IPS-18a (cell line): Measurements from ENCODE around the gene HAVCR2.

ENCODE experiments used
- H3K27ac ChIP-seq: one replicate; pipeline ENCODE4 v1.5.1; 2013; ENCODE audit warnings: low read length
- H3K27me3 ChIP-seq: one replicate; pipeline ENCODE4 v1.6.1; 2013; ENCODE audit warnings: mild to moderate bottlenecking, low read length; ENCODE audit not compliant: control insufficient read depth, insufficient read depth
- H3K36me3 ChIP-seq: one replicate; pipeline ENCODE4 v1.6.1; 2013; ENCODE audit warnings: low read depth, low read length; ENCODE audit not compliant: control insufficient read depth
- H3K4me1 ChIP-seq: one replicate; pipeline ENCODE4 v1.6.1; 2013; ENCODE audit warnings: low read depth, low read length; ENCODE audit not compliant: control insufficient read depth
- H3K4me3 ChIP-seq: one replicate; pipeline ENCODE4 v1.5.1; 2013; ENCODE audit warnings: low read length
- H3K9ac ChIP-seq: one replicate; pipeline ENCODE4 v1.6.1; 2013; ENCODE audit warnings: mild to moderate bottlenecking, low read length, moderate library complexity
- H3K9me3 ChIP-seq: one replicate; pipeline ENCODE4 v1.6.1; 2013; ENCODE audit warnings: low read depth, low read length; ENCODE audit not compliant: control insufficient read depth

Gene HAVCR2

DNA sequence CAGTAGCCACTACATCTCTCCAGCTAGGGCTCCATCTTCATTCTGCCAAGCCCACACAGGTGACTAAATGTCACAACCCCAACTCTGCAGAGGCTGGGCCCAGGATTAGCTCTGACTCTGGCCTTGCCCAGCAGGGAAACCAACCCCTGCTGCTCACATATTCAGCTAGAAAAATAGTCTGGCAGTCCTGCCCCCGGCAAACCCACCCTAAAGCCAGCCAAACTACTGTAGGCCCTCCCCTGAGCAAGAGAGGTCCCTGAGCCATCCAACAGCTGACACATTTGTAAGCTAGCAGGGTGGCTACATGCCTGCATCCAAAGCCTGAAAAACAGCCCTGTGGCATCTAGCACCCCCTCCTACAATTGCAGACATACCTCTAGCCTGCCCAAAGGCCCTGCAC is 11.3 kb upstream of the HAVCR2 start:
- no peaks in the 10 kb centered on the region for H3K4me1 ChIP-seq
- H3K36me3 ChIP-seq, result no peaks in the 10 kb centered on the region
- H3K9me3 ChIP-seq, result no peaks in the 10 kb centered on the region
- no peak overlapping the region for H3K27ac ChIP-seq
- no peaks in the 10 kb centered on the region for H3K27me3 ChIP-seq
- no peak overlapping the region for H3K9ac ChIP-seq
- no peak overlapping the region for H3K4me3 ChIP-seq

- Histone ChIP-seq H3K36me3 (no peaks in the 10 kb centered on the region), H3K27me3 (no peaks in the 10 kb centered on the region), H3K27ac (no peak overlapping the region), H3K9ac (no peak overlapping the region), H3K4me1 (no peaks in the 10 kb centered on the region), H3K9me3 (no peaks in the 10 kb centered on the region), H3K4me3 (no peak overlapping the region)
These were observed 7.7 kb upstream of the HAVCR2 start for GRCh38 chr5:157116483-157116954.

GRCh38 chr5:157115502-157115901 is 6.7 kb upstream of the HAVCR2 start:
- no peaks in the 10 kb centered on the region for H3K36me3 ChIP-seq
- H3K27ac ChIP-seq, result no peak overlapping the region
- H3K9ac ChIP-seq, result no peak overlapping the region
- no peaks in the 10 kb centered on the region for H3K9me3 ChIP-seq
- H3K4me1 ChIP-seq, result no peaks in the 10 kb centered on the region
- no peak overlapping the region for H3K4me3 ChIP-seq
- no peaks in the 10 kb centered on the region for H3K27me3 ChIP-seq

DNA sequence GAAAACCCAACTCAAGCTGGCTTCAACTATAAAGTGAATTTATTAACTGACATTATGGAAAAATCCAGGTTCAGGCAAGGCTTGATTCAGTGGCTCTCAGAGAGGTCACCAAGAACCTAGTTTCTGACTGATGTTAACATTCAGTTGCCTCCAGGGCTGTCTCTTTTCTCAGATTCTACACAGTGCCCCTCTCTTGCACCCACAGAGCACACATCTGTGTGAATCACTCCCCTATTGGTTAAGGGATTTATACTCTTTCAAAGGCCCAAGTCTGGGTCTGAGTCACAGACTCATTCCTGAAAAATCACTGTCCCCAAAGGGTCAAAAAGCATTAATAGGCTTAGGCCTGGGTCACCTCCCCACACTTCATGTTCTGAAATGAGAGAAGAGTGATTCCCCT is 6.2 kb upstream of the HAVCR2 start:
- H3K27ac ChIP-seq, result no peak overlapping the region

DNA sequence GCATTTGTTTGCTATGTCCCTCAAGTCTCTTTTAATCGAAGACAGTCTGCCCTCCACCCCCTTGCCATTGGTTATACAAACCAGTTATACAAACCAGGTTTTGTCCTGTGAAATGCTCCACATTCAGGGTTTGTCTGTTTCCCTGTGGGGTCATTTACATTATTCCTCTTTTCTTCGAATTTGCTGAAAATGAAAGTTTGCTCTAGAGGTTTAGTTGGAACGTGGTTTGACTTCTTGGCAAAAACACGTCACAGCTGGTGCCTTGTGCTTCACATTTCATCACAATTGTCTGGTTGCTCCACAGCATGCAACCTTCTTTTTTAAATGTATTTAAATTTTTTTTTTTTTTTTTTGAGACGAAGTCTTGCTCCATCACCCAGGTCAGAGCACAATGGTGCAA is 4.2 kb upstream of the HAVCR2 start:
- Histone ChIP-seq H3K9ac (no peak overlapping the region), H3K27ac (no peak overlapping the region), H3K9me3 (no peaks in the 10 kb centered on the region), H3K4me3 (no peak overlapping the region), H3K4me1 (no peaks in the 10 kb centered on the region), H3K27me3 (no peaks in the 10 kb centered on the region), H3K36me3 (no peaks in the 10 kb centered on the region)

More for the DNA sequence above, 6.2 kb upstream of the HAVCR2 start:
- no peaks in the 10 kb centered on the region for H3K27me3 ChIP-seq
- H3K4me1 ChIP-seq, result no peaks in the 10 kb centered on the region
- H3K9ac ChIP-seq, result no peak overlapping the region
- no peaks in the 10 kb centered on the region for H3K36me3 ChIP-seq
- H3K4me3 ChIP-seq, result no peak overlapping the region
- H3K9me3 ChIP-seq, result no peaks in the 10 kb centered on the region

DNA sequence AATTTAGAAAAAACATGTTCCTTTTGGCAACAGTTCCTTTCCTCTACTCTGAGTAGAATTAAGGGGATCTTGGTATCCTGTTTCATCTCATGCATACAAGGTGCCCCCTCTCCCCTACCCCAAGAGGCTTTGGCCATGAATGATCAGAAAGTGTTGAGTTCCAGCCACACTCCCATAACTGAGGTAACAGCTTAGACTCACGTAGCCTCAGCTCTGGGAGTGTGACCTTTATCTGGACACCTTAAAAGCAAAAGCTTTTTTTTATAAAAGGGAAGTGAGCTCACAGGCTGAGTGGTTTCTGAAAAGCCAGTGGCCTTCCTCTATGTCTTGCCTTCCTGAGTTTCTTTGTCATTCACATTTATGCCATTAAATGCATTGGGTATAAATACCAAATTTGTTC is 900 bp upstream of the HAVCR2 start:
- no peaks in the 10 kb centered on the region for H3K36me3 ChIP-seq
- no peak overlapping the region for H3K27ac ChIP-seq
- no peaks in the 10 kb centered on the region for H3K9me3 ChIP-seq
- no peaks in the 10 kb centered on the region for H3K4me1 ChIP-seq
- H3K4me3 ChIP-seq, result no peak overlapping the region
- no peaks in the 10 kb centered on the region for H3K27me3 ChIP-seq
- no peak overlapping the region for H3K9ac ChIP-seq

DNA sequence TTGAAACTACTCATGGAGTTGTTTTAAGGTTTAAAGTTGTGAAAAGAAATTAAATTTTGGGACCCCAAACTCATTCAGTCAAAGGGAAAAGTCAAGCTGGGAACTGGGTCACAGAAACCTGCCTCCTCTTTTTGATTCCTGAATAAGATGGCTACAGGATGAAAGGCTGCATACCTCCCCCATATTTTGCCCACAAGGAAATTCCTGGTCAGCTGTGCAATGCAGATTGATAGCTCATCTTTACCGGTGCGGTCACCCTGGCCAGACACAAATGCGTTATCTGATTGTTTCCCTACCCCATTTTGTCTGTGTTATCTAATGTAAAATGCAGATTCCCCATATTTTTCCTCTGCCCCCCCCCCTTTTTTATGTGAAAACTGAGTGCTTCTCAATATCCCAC is 1.3 kb downstream of the HAVCR2 start:
- H3K4me1 ChIP-seq, result no peaks in the 10 kb centered on the region
- no peaks in the 10 kb centered on the region for H3K27me3 ChIP-seq
- no peaks in the 10 kb centered on the region for H3K9me3 ChIP-seq
- no peak overlapping the region for H3K27ac ChIP-seq
- no peak overlapping the region for H3K9ac ChIP-seq
- H3K4me3 ChIP-seq, result no peak overlapping the region
- H3K36me3 ChIP-seq, result no peaks in the 10 kb centered on the region

- H3K27me3 ChIP-seq, result no peaks in the 10 kb centered on the region
- no peak overlapping the region for H3K9ac ChIP-seq
- no peaks in the 10 kb centered on the region for H3K4me1 ChIP-seq
- no peaks in the 10 kb centered on the region for H3K36me3 ChIP-seq
- no peak overlapping the region for H3K27ac ChIP-seq
- H3K9me3 ChIP-seq, result no peaks in the 10 kb centered on the region
- H3K4me3 ChIP-seq, result no peak overlapping the region
These were observed 2.0 kb downstream of the HAVCR2 start for GRCh38 chr5:157106630-157107461.

- Histone ChIP-seq H3K9me3 (no peaks in the 10 kb centered on the region), H3K36me3 (no peaks in the 10 kb centered on the region), H3K4me1 (no peaks in the 10 kb centered on the region), H3K27ac (no peak overlapping the region), H3K27me3 (no peaks in the 10 kb centered on the region), H3K4me3 (no peak overlapping the region), H3K9ac (no peak overlapping the region)
These were observed 8.6 kb downstream of the HAVCR2 start for GRCh38 chr5:157100140-157100679.

- Histone ChIP-seq H3K4me1 (no peaks in the 10 kb centered on the region), H3K9ac (no peak overlapping the region), H3K27ac (no peak overlapping the region), H3K36me3 (no peaks in the 10 kb centered on the region), H3K27me3 (no peaks in the 10 kb centered on the region), H3K9me3 (no peaks in the 10 kb centered on the region), H3K4me3 (no peak overlapping the region)
These were observed 20.4 kb downstream of the HAVCR2 start for GRCh38 chr5:157088342-157088990.

- no peak overlapping the region for H3K9ac ChIP-seq
- no peaks in the 10 kb centered on the region for H3K36me3 ChIP-seq
- H3K27ac ChIP-seq, result no peak overlapping the region
- H3K27me3 ChIP-seq, result no peaks in the 10 kb centered on the region
- H3K9me3 ChIP-seq, result no peaks in the 10 kb centered on the region
- no peaks in the 10 kb centered on the region for H3K4me1 ChIP-seq
- H3K4me3 ChIP-seq, result no peak overlapping the region
These were observed 22.0 kb downstream of the HAVCR2 start for GRCh38 chr5:157086751-157087359.
